CMK (cell line): Measurements from ENCODE around the gene IGFN1.

Experiments used
- DNase-seq: peaks from one replicate; pipeline ENCODE4 v3.0.0-alpha.2; 2010; ENCODE audit warnings: low read depth

The IGFN1 gene

DNA sequence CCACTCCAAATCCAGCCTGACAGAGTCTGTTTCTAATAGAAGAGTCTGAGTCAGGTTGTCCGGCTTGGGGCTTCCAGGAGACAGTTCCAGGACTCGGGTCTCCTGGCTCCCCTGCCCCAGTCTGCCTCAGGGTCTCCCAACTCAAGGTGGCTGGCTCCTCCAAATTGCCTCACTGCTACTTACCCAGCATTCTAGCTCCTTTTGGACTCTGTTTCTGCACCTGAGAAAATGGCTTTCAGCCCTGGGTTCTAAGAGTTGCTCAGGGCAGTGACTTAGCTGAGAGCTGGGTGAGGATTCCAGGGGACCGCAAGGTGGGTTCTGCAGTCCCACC lies 5.5 kb upstream of the IGFN1 start:
- no peak for DNase-seq

DNA sequence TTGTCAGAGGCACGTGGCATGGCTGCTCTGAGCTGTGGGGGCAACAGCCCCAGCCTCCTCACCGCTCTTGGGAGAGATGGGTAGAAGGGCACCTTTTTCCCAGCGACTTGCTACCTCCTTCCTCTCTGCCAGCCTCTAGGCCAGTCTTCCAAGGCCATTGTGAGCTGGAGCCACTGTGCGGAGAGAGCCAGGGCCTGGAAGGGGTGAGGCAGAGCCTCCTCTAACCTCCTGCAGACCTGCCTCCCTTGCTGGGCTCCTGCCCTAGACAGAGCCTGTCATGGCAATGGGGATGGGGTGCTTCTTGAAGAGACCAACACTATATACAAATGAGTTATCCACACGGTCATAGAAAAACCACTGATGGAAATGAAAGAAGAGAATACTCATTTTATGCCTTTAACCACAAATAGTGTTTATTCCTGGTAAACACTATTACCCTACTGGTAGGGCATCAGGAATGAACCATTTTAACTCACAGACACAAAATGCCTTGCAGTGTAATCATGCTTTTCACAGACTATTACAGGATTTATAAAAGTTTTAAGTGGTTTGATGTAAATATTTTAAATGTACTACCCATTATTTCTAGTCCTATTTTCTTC lies 5.0 kb upstream of the IGFN1 start:
- no peak for DNase-seq

DNA sequence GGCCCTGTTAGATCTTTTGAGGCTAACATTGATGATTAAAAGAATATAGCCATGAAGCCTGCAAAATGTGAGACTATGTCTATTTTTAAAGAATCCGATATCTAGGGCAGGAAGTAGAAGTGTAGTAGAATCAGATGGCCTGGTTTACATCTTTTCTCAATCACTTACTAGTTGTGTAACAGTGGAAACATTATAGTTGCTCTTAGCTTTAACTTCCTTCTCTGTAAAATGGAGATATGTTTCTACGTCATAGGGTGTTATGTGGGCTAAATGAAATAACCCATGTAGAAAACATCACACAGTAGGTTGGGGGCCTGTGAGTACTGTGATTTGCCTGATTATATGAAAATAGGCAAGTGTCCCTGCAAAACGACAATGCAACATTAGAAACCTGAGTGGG lies 4.4 kb upstream of the IGFN1 start:
- DNase-seq, result no peak

DNA sequence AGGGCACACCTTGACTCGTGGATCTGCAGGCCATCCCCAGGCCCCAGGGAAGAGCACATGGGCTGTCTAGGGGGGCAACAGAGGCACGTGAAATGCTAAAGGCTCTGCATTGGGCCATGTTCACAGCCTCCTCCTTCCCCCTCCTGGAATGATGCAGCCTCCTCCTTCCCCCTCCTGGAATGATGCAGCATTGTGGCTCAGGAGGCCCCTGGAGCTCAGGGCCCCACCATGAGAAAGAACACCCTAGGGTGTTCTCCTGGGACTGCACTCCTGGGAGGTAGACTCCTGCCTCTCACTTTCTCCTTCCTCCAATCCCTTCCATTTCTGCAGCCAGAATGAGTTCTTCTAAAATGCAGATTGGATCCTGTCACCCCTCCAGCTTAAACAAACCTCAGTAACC lies 1.5 kb upstream of the IGFN1 start:
- DNase-seq, result no peak

DNA sequence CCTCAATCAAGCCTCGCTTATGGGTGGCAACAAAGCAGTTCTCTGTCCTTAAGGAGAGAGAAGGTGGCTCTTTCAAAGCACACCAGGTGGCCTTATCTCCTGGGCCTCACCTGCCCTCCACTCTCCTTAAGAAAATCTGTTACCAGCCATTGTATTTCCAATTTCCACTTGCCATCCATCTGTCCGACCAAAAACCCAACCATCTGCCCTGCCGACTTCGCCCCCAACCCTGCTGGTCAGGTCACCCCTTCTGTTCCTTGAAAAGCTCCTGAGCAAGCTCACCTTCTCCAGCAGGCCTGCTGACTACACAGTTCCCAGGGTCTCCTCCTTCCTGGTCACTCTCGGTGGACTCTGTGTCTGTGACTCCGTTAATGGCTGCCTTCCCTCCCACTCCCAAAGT lies 619 bp upstream of the IGFN1 start:
- no peak for DNase-seq

DNA sequence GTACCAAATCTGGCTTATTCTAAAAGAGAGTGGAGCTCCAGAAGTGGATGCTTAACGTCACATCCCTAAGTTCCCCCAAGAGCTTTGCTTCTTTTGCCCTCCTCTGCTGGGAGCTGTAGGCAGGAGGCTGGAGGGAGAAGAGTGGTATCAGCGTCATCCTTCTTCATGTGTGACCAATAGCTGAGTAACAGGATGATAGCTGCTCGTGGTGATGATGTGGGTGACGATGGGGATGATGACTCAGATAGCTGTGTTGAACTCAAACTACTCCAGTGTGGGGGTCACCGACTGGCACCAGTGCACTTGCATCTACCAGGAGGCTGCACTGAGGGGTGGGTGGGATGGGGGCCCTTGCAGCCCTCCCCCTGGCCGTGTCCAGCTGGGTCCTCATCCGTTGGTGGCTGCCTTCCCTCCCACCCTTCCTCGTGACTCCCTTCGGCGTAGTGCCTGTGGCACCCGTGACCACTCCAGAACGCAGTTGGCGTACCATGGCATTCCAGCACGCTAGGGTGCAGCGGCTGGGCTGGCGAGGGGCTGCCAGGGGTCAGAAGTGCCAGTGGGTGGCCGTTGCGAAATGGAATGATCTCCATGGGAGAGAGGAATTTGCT lies 1.1 kb downstream of the IGFN1 start:
- DNase-seq, result no peak

DNA sequence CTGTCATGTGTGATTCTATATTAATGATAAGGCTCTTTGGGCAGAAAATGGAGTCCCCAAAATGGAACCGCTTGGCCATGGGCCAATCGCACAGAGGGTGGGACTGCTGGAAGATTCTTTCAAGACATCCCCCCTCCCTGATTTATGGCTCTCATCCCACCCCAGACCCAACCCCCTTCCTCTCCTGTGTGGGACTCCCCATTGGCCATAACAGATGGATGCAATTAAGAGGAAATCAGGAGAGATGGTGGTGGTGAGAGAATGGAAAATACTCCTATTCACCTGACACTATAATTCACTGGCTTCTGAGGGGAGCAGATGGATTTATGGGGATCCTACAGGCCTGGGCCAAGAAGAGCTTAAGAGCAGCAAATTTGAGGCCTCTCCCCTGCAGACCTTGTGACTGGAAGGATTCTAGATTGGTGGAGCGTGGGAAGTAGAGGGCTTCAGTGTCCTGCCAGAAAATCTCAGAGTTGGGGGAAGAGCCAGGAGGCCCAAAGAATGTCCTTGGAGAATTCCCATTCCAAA lies 1.7 kb downstream of the IGFN1 start:
- no peak for DNase-seq

DNA sequence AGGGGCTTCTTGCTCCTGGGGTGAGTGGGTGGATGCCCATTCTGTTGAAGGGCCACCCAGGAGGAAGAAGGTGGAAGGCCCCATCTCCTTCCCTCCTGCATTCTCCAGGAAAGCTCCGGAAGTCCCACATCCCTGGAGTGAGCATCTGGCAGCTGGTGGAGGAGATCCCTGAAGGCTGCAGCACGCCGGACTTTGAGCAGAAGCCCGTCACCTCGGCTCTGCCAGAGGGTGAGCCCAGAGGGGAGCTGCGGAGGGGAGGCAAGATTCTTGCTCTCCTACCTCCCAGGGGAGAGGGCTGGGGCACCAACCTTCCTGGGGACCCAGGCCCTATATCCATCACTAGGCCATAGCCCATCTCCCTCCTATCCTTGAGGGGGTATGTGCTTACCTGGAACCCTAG lies 3.4 kb downstream of the IGFN1 start:
- no peak for DNase-seq

DNA sequence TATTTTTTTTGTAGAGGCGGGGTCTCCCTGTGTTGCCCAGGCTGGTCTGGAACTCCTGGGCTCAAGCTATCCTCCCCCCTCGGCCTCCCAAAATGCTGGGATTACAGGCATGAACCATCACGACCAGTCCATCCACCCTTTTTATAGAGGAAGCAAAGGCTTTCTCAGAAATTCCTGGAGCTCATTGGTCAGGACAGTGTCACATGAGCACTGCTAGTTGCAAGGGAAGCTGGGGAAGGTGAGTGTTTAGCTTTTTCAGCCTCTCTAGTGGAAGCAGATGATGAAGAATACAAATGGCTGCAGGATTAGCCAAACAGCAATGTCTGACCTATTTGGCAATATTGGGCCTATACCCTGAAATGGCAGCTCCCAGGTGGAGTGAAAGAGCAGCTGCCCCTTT lies 8.0 kb downstream of the IGFN1 start:
- DNase-seq, result no peak

DNA sequence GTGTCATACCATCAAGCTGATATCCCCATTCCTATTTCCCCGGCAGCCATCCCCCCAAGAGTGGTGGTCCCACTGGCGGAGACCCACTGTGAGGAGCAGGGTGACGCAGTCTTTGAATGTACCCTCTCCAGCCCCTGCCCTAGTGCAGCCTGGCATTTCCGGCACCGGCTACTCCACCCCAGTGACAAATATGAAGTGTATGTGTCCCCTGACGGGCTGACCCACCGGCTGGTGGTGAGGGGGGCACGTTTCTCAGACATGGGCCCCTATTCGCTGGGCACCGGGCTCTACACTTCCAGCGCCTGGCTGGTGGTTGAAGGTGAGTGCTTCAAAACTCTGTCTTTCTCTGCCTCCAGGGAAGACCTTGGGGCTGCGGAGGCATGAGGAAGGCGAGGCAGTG lies 14.4 kb downstream of the IGFN1 start:
- DNase-seq, result no peak

DNA sequence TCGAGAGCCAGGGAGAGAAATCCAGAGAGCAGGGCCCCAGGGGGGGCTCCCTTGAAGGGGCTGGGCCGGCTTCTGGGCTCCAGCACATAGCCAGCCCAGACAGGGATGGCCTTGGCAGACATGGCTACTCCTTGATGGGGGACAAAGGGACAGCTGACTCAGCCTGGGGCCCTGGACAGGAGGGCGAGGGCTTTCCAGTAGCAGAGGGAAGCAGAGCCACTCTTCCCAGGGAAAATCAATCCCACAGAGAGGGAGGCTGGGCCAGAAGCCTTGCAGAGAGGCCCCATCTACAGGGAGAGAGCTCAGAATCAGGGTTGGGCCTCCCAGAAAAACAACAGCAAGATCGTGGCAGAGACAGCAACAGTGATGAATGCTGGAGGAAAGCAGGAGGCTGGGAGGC lies 15.6 kb downstream of the IGFN1 start:
- no peak for DNase-seq

DNA sequence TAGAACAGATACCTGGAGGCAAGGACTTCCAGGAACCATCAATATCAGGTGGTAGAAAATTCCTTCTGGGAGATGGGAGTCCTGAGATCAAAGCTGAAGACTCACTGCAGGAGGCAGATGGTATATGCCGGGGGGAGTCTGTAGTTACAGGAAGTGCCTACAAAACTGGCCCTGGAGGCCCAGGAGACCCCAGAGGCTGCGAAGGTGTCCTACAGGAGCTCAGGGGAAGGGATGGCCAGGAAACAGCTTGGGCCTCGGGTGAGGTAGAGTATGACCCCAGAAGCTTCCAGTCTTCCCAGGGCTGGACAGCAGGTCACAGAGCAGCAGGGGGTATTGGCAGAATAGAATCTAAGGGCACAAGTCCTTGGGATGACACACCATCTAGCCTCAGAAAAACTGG lies 16.4 kb downstream of the IGFN1 start:
- DNase-seq, result no peak

DNA sequence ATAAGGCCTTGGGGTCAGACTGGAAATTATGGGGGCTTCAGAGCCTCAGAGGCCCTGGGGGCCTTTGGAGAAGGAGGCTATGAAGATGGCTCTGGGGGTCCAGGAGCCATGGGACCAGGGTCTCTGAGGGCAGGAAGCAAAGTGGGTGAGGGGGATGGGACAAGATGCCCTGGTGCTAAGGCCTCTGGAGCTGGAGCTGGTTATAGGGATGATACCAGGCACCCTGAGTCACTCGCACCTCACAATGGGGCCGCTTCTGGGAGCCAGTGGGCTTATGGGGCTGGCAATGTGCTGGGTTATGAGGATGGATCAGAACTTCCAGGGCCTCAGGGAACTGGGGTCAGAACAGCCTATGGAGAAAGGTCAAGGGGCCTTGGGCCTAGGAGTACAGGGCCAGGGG lies 17.6 kb downstream of the IGFN1 start:
- DNase-seq, result no peak

DNA sequence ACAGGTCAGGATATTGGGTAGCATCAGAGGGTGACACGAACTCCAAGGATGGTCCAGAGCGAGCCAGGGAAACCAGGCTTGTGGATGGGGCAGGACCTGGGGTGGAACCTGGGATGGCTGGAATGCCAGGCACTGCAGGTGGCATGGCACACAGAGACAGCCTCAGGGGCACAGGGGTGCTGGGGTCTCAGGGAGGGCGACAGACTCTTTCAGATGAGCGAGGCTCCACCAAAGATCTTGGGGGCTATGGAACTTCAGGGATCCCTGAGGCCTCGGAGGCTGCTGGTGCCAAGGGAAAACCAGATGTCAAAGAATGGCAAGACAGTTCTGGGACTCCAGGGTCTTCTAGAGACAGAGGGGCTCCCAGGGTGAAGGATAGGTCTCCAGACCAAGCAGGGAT lies 21.4 kb downstream of the IGFN1 start:
- DNase-seq, result no peak

DNA sequence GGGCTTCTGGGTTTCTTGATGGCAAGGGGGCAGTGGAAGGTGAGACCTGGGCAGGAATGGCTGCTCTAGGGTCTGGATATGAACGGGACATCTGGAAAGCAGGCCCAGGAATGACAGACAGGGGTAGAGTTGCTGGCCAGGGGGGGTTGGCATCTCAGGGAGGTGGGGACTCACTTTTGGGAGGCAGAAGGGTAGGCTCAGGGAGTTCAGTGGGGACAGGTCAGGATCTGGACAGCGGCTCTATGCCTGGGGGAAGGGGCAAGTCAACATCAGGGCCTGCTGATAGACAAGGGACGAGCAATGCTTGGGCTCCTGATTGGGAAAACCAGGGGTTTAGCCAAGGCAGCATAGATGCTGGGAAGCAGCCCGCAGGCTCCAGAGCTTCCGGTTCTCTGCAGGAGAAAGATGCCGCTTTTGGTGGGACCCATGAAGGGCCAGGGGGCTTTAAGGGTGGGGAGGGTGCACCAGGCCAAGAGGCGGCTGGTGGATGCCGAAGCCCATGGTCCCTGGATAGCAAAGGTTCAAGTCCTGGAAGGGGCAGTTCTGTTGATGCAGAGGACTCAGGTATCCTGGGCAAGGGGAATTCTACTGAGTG lies 21.9 kb downstream of the IGFN1 start:
- DNase-seq, result no peak

DNA sequence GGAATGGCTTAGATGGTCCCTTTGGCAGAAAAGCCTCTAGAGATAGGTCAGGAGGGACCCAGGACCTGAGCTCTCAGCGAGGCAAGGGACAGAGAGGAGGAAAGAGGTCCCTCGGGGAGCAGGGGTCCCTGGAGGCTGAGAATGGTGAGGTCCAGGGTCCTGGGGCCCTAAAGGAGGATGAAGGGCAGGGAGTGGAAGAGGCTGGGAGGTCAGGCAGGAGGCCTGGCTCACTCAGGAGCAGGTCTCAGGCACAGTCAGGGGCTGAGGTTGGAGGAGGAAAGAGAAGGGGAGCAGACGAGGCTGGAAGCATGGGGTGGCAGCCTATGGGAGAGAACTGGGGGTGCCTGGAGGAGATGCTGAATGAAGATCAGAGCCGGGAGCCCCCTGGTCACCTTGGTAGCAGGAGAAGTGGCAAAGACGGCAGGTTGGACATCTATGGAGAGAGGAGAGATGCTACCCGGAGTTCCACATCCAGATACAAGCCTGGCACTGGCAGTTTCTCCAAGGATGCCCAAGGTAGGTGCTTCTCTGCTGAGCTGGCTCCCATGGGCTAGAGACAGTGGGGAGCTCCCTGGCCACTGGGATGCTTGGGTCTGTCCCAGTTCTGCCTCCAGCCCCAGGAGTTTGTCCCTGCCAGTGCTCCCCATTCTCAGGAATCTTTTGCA lies 22.6 kb downstream of the IGFN1 start:
- no peak for DNase-seq

DNA sequence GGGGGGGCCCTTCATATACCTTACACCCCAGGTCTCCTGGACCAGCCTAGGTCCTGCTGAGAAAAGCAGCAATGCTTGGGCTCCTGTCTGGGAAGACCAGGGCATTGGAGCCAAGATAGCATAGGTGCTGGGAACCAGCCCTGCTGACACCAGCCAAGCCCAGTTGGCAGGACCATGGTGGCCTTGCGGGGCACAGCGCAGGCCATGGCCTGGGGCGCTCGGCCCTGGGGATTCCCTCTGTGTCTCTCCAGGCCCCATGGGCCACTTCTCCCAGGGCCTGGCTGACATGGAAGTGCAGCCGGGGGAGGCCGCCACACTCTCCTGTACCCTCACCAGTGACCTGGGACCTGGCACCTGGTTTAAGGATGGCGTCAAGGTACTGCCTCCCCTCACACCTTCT lies 23.3 kb downstream of the IGFN1 start:
- DNase-seq, result no peak

DNA sequence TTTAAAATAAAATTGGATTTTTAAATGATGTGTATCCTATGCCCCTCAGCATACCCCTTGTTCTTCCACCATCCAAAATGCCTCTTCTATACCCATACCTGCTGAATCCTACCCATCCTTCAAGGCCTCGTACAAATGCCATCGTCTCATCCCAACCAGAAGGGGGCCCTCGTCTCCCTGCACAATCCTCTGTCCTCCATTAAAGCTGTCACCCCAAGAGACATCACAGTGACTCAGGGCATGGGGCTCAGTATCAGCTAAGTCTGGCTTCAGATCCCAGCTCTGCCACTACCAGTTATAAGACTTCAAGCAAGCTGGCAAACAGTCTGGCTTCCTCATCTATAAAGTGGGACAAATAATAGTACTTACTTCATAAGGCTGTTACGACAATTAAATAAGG lies 23.8 kb downstream of the IGFN1 start:
- no peak for DNase-seq

DNA sequence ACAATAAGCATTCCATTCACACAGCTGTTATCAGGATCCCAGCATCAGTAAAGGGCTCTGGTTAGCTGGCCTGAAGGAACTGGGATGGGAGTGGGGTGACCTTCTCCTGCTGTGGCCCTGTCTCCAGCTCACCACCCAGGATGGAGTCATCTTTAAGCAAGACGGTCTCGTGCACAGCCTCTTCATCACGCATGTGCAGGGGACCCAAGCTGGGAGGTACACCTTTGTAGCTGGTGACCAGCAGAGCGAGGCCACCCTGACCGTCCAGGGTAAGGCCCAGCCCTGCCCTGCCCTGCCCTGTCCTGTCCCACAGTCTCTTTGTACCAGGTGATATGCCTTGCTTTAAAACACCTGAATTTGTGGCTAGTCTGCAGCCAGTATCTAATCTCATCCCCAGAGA lies 24.3 kb downstream of the IGFN1 start:
- no peak for DNase-seq

DNA sequence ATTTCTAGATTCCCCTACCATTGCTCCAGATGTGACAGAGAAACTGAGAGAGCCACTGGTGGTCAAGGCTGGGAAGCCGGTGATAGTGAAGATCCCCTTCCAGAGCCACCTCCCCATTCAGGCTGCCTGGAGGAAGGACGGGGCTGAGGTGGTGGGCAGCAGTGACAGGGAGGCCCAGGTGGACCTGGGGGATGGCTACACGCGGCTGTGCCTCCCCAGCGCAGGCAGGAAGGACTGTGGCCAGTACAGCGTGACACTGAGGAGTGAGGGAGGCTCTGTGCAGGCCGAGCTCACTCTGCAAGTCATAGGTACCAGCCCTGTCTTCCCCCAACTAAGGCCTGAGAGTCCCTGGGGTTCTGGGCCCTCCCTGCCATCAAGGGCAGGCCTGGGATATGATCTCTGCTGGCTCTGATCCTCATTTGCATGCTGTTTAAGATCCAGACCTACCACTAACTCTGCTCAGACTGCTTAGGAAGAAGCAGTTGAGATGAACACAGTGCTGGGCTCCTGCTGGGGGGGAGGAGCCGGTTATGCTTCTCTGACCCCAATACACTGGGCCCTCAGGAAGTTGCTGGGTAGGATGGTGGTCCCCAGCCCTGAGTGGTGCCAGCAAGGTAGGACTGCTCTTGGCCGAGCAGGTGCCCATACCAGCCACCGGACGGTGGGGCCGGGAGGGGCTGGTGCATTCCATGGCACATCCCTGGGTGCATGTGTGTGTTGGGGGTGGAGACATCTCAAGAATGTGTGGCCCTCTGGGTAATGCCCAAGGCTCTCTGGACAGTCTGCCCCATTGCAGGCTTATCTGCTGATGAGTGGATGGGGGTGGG lies 25.1 kb downstream of the IGFN1 start:
- DNase-seq, result no peak

DNA sequence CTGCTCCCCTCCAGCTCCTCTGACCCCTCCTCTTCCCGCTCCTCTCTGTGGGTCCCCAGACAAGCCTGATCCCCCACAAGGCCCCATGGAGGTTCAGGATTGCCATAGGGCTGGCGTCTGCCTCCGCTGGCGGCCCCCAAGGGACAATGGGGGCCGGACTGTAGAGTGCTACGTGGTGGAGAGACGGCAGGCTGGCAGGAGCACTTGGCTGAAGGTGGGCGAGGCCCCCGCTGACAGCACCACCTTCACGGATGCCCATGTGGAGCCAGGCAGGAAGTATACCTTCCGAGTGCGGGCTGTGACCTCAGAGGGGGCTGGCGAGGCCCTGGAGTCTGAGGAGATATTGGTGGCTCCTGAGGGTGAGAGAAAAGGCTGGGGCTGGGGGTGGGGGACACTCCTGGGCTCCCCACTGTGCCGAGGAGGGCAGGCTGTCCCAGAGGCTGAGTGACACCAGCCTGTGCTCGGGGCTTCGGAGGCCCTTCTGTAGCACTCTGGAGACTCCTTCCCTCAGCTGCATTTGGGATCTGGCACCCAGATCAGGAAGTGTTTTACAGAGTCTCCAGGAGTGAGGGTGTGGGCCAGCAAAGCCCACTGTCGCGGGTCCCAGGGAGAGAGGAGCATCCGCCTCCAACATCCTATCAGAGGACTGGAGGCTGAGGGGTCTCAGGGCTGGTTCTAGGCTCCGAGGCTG lies 25.9 kb downstream of the IGFN1 start:
- DNase-seq, result no peak

DNA sequence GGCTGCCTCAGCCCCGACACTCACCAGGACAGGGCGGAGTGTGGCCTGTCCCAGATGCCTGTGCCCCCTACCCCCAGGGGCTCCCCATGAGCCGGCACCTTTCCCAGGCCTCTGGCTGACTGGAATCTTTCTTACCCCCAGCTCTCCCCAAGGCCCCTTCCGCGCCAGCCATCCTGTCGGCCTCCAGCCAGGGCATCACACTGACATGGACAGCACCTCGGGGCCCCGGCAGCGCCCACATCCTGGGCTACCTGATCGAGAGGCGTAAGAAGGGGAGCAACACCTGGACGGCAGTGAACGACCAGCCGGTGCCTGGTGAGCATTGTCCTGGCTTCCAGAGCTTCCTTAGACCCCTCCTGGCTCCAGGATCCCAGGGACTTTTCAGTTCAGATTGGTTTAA lies 26.5 kb downstream of the IGFN1 start:
- no peak for DNase-seq
